Astrocyte of the spinal cord (primary cell): ENCODE measurements around the gene TMC2.

Experiments
- DNase-seq: peaks from one replicate; pipeline ENCODE4 v3.0.0; 2011; ENCODE audit warnings: low read depth, low spot score
- H3K4me3 ChIP-seq: 2 replicates; pipeline ENCODE4 v1.5.1; 2011; ENCODE audit warnings: low read depth, mild to moderate bottlenecking, low read length, moderate library complexity
- CTCF ChIP-seq: IDR thresholded peaks from 2 replicates; pipeline ENCODE4 v1.5.1; 2012; ENCODE audit warnings: low read depth, mild to moderate bottlenecking, low read length, inconsistent platforms
- in situ Hi-C: cut with HindIII; loops from 2 replicates; pipeline ENCODE4 v1.10.0; 2017; ENCODE audit warnings: low sequenced_read_pairs

Gene TMC2

GRCh38 chr20:2602046-2602735, 65.8 kb downstream of the TMC2 start:
- no peak for DNase-seq
- in situ Hi-C loops = no loop called here
- no peak for TF ChIP-seq CTCF
- H3K4me3 ChIP-seq = no peak overlapping the region

GRCh38 chr20:2602746-2603145, 66.4 kb downstream of the TMC2 start:
- H3K4me3 ChIP-seq = no peak overlapping the region
- DNase-seq = no peak
- in situ Hi-C loops = no loop called here
- no peak for TF ChIP-seq CTCF

- no peak overlapping the region for H3K4me3 ChIP-seq
- TF ChIP-seq CTCF = no peak
- no peak for DNase-seq
- in situ Hi-C loops = no loop called here
Measured at GRCh38 chr20:2603816-2604505, 67.6 kb downstream of the TMC2 start.

GRCh38 chr20:2604506-2604835, 68.1 kb downstream of the TMC2 start:
- no peak for DNase-seq
- no peak for TF ChIP-seq CTCF
- H3K4me3 ChIP-seq = no peak overlapping the region
- in situ Hi-C loops = no loop called here

GRCh38 chr20:2606507-2607006, 70.2 kb downstream of the TMC2 start:
- TF ChIP-seq CTCF = no peak
- no peak overlapping the region for H3K4me3 ChIP-seq
- DNase-seq = no peak
- in situ Hi-C loops = no loop called here

- in situ Hi-C loops = no loop called here
- H3K4me3 ChIP-seq = no peak overlapping the region
- no peak for TF ChIP-seq CTCF
- no peak for DNase-seq
Measured at GRCh38 chr20:2610326-2610725, 74.0 kb downstream of the TMC2 start.
